Activated T-helper 1 cell treated with anti-CD3 and anti-CD28 coated beads, Interleukin-12 subunit alpha, Interleukin-12 subunit beta, Interleukin-2, Interleukin-4 antibody, amounts not matched to agents 30 ng/mL and 10 ng/mL and 1 ng/mL, durations not matched to agents 14 hours and 24 hours and 36 hours (primary cell): ENCODE data around the gene CCN2. TPM values are rescaled to one million over a fixed set of nuclear protein-coding genes. Genes with fewer than 3 reads are reported as not detected.

Source experiments
- DNase-seq: peaks from one replicate; pipeline ENCODE4 v3.0.0; 2021; ENCODE audit warnings: low spot score
- H3K27ac Mint-ChIP-seq: one replicate; pipeline ENCODE4 v1.8.0; 2021; ENCODE audit warnings: mild to moderate bottlenecking, mixed read lengths
- H3K27me3 Mint-ChIP-seq: one replicate; pipeline ENCODE4 v1.8.0; 2022; ENCODE audit warnings: mild to moderate bottlenecking, moderate library complexity, mixed read lengths; ENCODE audit not compliant: insufficient read depth
- H3K36me3 Mint-ChIP-seq: one replicate; pipeline ENCODE4 v1.8.0; 2021; ENCODE audit warnings: low read depth, mixed read lengths
- H3K4me1 Mint-ChIP-seq: one replicate; pipeline ENCODE4 v1.8.0; 2021; ENCODE audit warnings: low read depth, mixed read lengths
- H3K4me3 Mint-ChIP-seq: one replicate; pipeline ENCODE4 v1.8.0; 2021; ENCODE audit warnings: mild to moderate bottlenecking, moderate library complexity, mixed read lengths
- H3K9me3 Mint-ChIP-seq: one replicate; pipeline ENCODE4 v1.8.0; 2021; ENCODE audit warnings: mixed read lengths
- intact Hi-C: fragments of 100-400 bp; cut with micrococcal nuclease; formaldehyde crosslinking; loops from one replicate; pipeline ENCODE4 v1.15.1; 2024
- total RNA-seq: library from RNA; stranded (reverse); gene quantifications from 2 replicates; pipeline ENCODE4 v1.2.3, GENCODE V29; 2022

CCN2 gene
- total RNA-seq, 1 donor from 2014 or later, result not detected

DNA sequence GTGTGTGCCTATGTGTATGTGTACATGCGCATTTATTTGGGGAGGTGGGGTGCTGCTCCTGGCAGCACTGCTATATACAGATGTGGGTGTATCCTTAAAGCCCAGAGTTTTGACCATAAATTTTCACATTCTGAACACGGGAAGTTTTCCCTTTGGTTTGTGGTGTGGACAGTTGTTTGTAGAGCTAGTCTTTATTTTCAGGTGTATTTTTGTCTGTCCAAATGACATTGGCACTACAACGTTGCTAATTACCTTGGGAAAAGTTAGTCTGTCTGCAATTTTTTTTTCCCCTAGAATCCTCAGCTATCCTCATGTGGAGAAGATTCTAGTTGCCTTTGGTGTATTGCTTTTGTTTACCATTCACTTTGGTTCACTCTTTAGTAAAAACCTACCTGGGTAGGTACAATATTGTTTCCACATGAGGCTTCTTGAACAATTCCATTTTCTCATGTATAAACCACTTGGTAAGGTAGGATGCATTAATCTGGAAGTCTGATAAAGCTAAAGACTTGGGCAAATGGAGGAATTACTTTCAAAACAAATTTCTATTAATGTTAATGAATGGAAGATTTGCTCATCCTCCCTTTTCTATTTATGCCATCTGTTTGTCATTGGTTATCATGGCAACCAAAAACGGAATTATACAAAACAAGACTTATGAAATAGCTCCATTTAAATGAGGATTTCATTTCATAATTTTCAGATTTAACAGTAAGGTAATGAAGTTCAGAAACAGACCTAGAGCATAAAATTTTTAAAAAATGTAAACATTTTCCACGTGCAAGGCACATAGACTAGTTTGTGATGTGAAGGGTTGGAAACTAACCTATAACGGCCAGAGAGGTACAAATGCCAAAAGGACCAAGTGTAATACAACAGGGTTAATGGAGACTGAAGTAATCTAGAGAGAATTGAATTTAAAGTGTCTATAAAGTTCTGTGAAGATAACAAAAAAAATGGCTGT lies 3.9 kb downstream of the CCN2 start:
- intact Hi-C loops, result no loop called here

GRCh38 chr6:131946404-131946991 lies 4.7 kb downstream of the CCN2 start:
- H3K36me3 Mint-ChIP-seq, result no peaks in the 10 kb centered on the region
- H3K4me3 Mint-ChIP-seq, result no peak overlapping the region
- H3K27me3 Mint-ChIP-seq, result peaks cover 42% of the 10 kb centered on the region
- DNase-seq, result no peak
- peaks cover 7% of the 10 kb centered on the region for H3K4me1 Mint-ChIP-seq
- intact Hi-C loops, result no loop called here
- H3K27ac Mint-ChIP-seq, result no peak overlapping the region
- no peaks in the 10 kb centered on the region for H3K9me3 Mint-ChIP-seq

More for the DNA sequence above, 3.9 kb downstream of the CCN2 start:
- Mint-ChIP-seq H3K36me3 (no peaks in the 10 kb centered on the region), H3K4me3 (no peak overlapping the region), H3K9me3 (no peaks in the 10 kb centered on the region), H3K4me1 (peaks cover 10% of the 10 kb centered on the region), H3K27ac (no peak overlapping the region), H3K27me3 (peaks cover 49% of the 10 kb centered on the region)
- DNase-seq, result no peak

DNA sequence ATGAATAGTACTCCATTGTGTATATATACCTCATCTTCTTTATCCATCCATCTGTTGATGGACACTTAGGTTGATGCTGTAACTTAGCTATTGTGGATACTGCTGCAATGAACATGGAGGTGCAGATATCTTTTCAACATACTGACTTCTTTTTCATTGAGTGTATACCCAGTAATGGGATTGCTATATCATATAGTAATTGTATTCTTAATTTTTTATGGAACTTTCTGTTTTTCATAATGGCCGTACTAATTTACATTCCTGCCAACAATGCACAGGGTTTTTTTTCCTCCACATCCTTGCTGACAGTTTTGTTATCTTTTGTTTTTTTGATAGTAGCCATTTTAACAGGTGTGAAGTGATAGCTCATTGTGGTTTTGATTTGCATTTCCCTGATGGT lies 5.2 kb downstream of the CCN2 start:
- peaks cover 38% of the 10 kb centered on the region for H3K27me3 Mint-ChIP-seq
- no peak for DNase-seq
- no peak overlapping the region for H3K27ac Mint-ChIP-seq
- no peaks in the 10 kb centered on the region for H3K36me3 Mint-ChIP-seq
- no peaks in the 10 kb centered on the region for H3K9me3 Mint-ChIP-seq
- no peak overlapping the region for H3K4me3 Mint-ChIP-seq
- intact Hi-C loops, result no loop called here
- H3K4me1 Mint-ChIP-seq, result peaks cover 5% of the 10 kb centered on the region

GRCh38 chr6:131937703-131938631 lies 13.2 kb downstream of the CCN2 start:
- H3K36me3 Mint-ChIP-seq, result no peaks in the 10 kb centered on the region

GRCh38 chr6:131937226-131937625 lies 13.9 kb downstream of the CCN2 start:
- Mint-ChIP-seq H3K36me3 (no peaks in the 10 kb centered on the region), H3K4me3 (no peak overlapping the region), H3K27ac (no peak overlapping the region), H3K9me3 (no peaks in the 10 kb centered on the region), H3K4me1 (no peaks in the 10 kb centered on the region), H3K27me3 (peaks cover 10% of the 10 kb centered on the region)
- DNase-seq, result no peak
- intact Hi-C loops, result no loop called here

More at GRCh38 chr6:131937703-131938631, 13.2 kb downstream of the CCN2 start:
- Mint-ChIP-seq H3K9me3 (no peaks in the 10 kb centered on the region), H3K27me3 (peaks cover 10% of the 10 kb centered on the region), H3K4me3 (no peak overlapping the region), H3K27ac (no peak overlapping the region), H3K4me1 (no peaks in the 10 kb centered on the region)
- no peak for DNase-seq
- intact Hi-C loops, result no loop called here

DNA sequence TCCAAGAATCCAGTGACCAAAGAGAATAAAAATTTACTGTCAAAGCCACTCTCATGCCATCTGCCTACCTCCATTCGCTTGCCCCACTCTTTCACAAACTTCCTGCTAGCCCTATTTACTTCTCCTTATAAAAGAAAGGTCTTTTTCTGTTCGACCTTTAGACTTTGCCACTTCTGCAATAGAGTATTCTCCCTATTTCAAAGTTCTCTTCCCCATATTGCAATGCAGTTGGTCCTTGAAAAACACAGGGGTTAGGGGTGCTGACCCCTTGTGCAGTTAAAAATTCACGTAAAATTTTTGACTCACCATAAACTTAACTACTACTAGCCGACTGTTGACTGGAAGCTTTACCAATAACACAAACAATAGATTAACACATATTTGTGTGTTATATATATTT lies 15.0 kb downstream of the CCN2 start:
- H3K27ac Mint-ChIP-seq, result no peak overlapping the region
- H3K9me3 Mint-ChIP-seq, result no peaks in the 10 kb centered on the region
- intact Hi-C loops, result no loop called here
- peaks cover 19% of the 10 kb centered on the region for H3K27me3 Mint-ChIP-seq
- no peak for DNase-seq
- no peaks in the 10 kb centered on the region for H3K4me1 Mint-ChIP-seq
- H3K36me3 Mint-ChIP-seq, result no peaks in the 10 kb centered on the region
- no peak overlapping the region for H3K4me3 Mint-ChIP-seq

- no peaks in the 10 kb centered on the region for H3K4me1 Mint-ChIP-seq
- intact Hi-C loops, result no loop called here
- H3K4me3 Mint-ChIP-seq, result no peak overlapping the region
- no peaks in the 10 kb centered on the region for H3K36me3 Mint-ChIP-seq
- H3K27ac Mint-ChIP-seq, result no peak overlapping the region
- H3K9me3 Mint-ChIP-seq, result no peaks in the 10 kb centered on the region
- DNase-seq, result no peak
- H3K27me3 Mint-ChIP-seq, result peaks cover 19% of the 10 kb centered on the region
Measured at GRCh38 chr6:131931063-131931750, 20.0 kb downstream of the CCN2 start.

DNA sequence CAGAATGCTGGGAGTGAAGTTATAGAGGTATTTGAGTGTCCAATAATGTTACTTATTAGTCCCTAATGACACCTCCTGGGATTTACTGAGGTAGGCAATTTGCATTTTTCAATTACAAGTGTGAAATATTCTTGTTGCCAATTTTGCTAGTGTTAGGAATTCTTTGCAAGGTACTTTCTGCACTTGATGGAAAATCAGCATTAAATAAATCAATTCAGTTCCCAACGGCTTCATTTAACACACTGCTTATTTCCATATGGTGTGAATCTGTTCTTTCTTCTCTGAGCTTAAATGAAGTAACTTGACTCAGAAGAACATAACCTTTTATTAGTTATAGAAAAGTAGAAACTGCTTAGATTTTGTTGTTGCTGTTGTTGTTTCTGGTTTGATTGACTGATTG lies 21.2 kb downstream of the CCN2 start:
- H3K27me3 Mint-ChIP-seq, result peaks cover 21% of the 10 kb centered on the region
- no peak overlapping the region for H3K27ac Mint-ChIP-seq
- intact Hi-C loops, result no loop called here
- no peaks in the 10 kb centered on the region for H3K36me3 Mint-ChIP-seq
- no peaks in the 10 kb centered on the region for H3K9me3 Mint-ChIP-seq
- no peak overlapping the region for H3K4me3 Mint-ChIP-seq
- no peak for DNase-seq
- H3K4me1 Mint-ChIP-seq, result no peaks in the 10 kb centered on the region

- DNase-seq, result no peak
- no peaks in the 10 kb centered on the region for H3K9me3 Mint-ChIP-seq
- no peaks in the 10 kb centered on the region for H3K4me1 Mint-ChIP-seq
- no peak overlapping the region for H3K4me3 Mint-ChIP-seq
- intact Hi-C loops, result no loop called here
- H3K27me3 Mint-ChIP-seq, result peaks cover 20% of the 10 kb centered on the region
- no peaks in the 10 kb centered on the region for H3K36me3 Mint-ChIP-seq
- H3K27ac Mint-ChIP-seq, result no peak overlapping the region
Measured at GRCh38 chr6:131929264-131929663, 21.9 kb downstream of the CCN2 start.

DNA sequence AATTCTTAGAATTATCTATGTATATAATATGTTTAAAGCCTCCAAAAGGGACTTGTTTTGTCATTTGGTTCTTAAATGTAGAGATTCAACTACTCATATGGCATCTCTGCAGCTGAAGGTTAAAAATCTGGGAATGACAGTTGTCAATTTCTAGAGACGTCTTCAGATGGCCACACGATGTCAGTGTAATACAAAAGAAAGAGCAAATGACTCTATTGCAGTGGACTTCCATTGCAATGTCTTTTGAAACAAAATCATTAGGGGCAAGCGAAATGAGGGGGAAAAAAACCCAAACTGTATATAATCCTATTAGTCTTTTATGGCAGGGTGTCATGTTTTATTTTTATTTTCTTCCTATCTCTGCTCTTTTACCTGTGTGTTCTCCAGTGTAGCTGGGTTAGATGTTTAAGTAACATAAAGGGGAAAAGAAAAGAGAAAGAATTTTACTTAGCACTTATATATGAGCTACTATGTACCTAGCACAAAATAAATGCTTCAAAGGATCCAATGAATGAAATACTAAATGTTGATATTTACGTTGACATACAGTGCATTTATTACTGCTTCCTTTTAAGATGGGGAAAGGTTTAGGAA lies 26.2 kb downstream of the CCN2 start:
- Mint-ChIP-seq H3K27me3 (peaks cover 10% of the 10 kb centered on the region), H3K36me3 (no peaks in the 10 kb centered on the region), H3K4me1 (no peaks in the 10 kb centered on the region), H3K9me3 (peaks cover 7% of the 10 kb centered on the region), H3K27ac (no peak overlapping the region), H3K4me3 (no peak overlapping the region)
- no peak for DNase-seq
- intact Hi-C loops, result no loop called here

DNA sequence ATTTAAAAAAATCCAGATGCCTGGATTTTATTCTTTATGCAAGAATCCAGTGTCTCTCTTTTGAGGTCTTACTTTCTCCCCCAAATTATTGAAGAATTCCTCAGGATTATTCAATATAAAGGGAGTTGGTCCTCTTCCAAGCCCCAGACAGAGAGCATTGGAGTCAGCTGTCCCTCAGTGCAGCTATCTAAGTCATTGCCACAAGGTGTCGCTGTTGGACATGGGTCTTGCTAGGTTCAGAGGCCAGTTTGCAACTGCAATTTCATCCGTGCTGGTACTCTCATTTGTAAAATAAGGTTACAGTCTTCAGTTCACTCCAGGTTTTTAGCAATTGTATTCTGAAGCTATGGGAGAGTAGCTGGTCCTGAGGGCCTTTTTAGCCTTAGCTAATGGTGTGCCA lies 27.8 kb downstream of the CCN2 start:
- Mint-ChIP-seq H3K27ac (no peak overlapping the region), H3K4me3 (no peak overlapping the region), H3K9me3 (peaks cover 7% of the 10 kb centered on the region), H3K4me1 (no peaks in the 10 kb centered on the region), H3K36me3 (no peaks in the 10 kb centered on the region), H3K27me3 (peaks cover 10% of the 10 kb centered on the region)
- no peak for DNase-seq
- intact Hi-C loops, result no loop called here

GRCh38 chr6:131920656-131921055 lies 30.5 kb downstream of the CCN2 start:
- H3K4me1 Mint-ChIP-seq, result peaks cover 8% of the 10 kb centered on the region
- no peak for DNase-seq
- H3K36me3 Mint-ChIP-seq, result no peaks in the 10 kb centered on the region
- H3K4me3 Mint-ChIP-seq, result no peak overlapping the region
- H3K27me3 Mint-ChIP-seq, result peaks cover 17% of the 10 kb centered on the region
- H3K27ac Mint-ChIP-seq, result no peak overlapping the region
- intact Hi-C loops, result no loop called here
- peaks cover 7% of the 10 kb centered on the region for H3K9me3 Mint-ChIP-seq
